CD14-positive monocyte (primary cell): ENCODE measurements around the gene CAMTA1. TPM values are rescaled to one million over a fixed set of nuclear protein-coding genes. Genes with fewer than 3 reads are reported as not detected.

Experiments
- DNase-seq, 3 donors: peaks; one replicate each; pipeline ENCODE4 v3.0.0-alpha.2; 2011 to 2022
- H2AFZ ChIP-seq: 2 replicates; pipeline ENCODE4 v1.6.0; 2012; ENCODE audit warnings: mild to moderate bottlenecking, low read depth, low read length, inconsistent platforms; ENCODE audit not compliant: insufficient read depth, poor library complexity, severe bottlenecking
- H3K27ac ChIP-seq, 2 donors: 1 replicate in 1 of 2; 2 replicates in 1 of 2; pipeline ENCODE4 v1.5.1; 2012 to 2013; ENCODE audit warnings: low read length in 2 of 2, control low read depth in 1 of 2, inconsistent platforms in 1 of 2, low read depth in 1 of 2, mild to moderate bottlenecking in 1 of 2
- H3K27me3 ChIP-seq, 2 donors: one replicate each; pipeline versions ENCODE4 v1.6.0 to v1.6.1; 2011 to 2013; ENCODE audit warnings: low read length in 2 of 2; ENCODE audit not compliant: control insufficient read depth in 2 of 2, insufficient read depth in 2 of 2
- H3K36me3 ChIP-seq, 2 donors: replicated peaks in 1 of 2; 1 replicate in 1 of 2; 2 replicates in 1 of 2; pipeline versions ENCODE4 v1.5.1 to v1.6.1; 2012 to 2013; ENCODE audit warnings: low read length in 2 of 2, control low read depth in 1 of 2, inconsistent platforms in 1 of 2, mild to moderate bottlenecking in 1 of 2; ENCODE audit not compliant: insufficient read depth in 2 of 2, control insufficient read depth in 1 of 2
- H3K4me1 ChIP-seq, 2 donors: 1 replicate in 1 of 2; 2 replicates in 1 of 2; pipeline versions ENCODE4 v1.5.1 to v1.6.1; 2012 to 2013; ENCODE audit warnings: low read length in 2 of 2, control low read depth in 1 of 2, inconsistent platforms in 1 of 2, mild to moderate bottlenecking in 1 of 2, moderate library complexity in 1 of 2; ENCODE audit not compliant: insufficient read depth in 2 of 2, control insufficient read depth in 1 of 2
- H3K4me2 ChIP-seq: replicated peaks from 2 replicates; pipeline ENCODE3; 2012; ENCODE audit warnings: low read length, moderate library complexity, mild to moderate bottlenecking; ENCODE audit not compliant: poor library complexity, severe bottlenecking; ENCODE audit errors: extremely low read depth
- H3K4me3 ChIP-seq, 3 experiments: fragments of 200-600 bp in 1 of 3; sonication (generic) in 1 of 3; replicated peaks in 1 of 3; 1 replicate in 2 of 3; 2 replicates in 1 of 3; pipeline ENCODE4 v1.5.1; 2011 to 2013; ENCODE audit warnings: low read length in 3 of 3, mild to moderate bottlenecking in 3 of 3, control low read depth in 2 of 3, low read depth in 2 of 3, inconsistent platforms in 1 of 3, moderate library complexity in 1 of 3
- H3K79me2 ChIP-seq: 2 replicates; pipeline ENCODE4 v1.6.0; 2012; ENCODE audit warnings: mild to moderate bottlenecking, control low read depth, inconsistent platforms, low read length, moderate library complexity; ENCODE audit not compliant: insufficient read depth
- H3K9ac ChIP-seq: 2 replicates; pipeline ENCODE4 v1.6.0; 2017; ENCODE audit warnings: low read length, mild to moderate bottlenecking; ENCODE audit not compliant: insufficient read depth, poor library complexity, severe bottlenecking
- H3K9me3 ChIP-seq, 2 donors: replicated peaks in 1 of 2; 1 replicate in 1 of 2; 2 replicates in 1 of 2; pipeline versions ENCODE4 v1.5.1 to v1.6.1; 2012 to 2013; ENCODE audit warnings: low read length in 2 of 2, control low read depth in 1 of 2; ENCODE audit not compliant: control insufficient read depth in 1 of 2, insufficient read depth in 1 of 2
- H4K20me1 ChIP-seq: 2 replicates; pipeline ENCODE4 v1.6.0; 2012; ENCODE audit warnings: mild to moderate bottlenecking, low read length, control low read depth, moderate library complexity; ENCODE audit not compliant: insufficient read depth
- H3K27ac Mint-ChIP-seq, 7 donors: one replicate each; pipeline ENCODE4 v1.8.0; 2020; ENCODE audit warnings: mild to moderate bottlenecking in 7 of 7, mixed read lengths in 7 of 7, moderate library complexity in 6 of 7, inconsistent platforms in 2 of 7
- H3K27me3 Mint-ChIP-seq, 3 donors: one replicate each; pipeline ENCODE4 v1.8.0; 2021 to 2022; ENCODE audit warnings: low read depth in 3 of 3, mild to moderate bottlenecking in 3 of 3, mixed read lengths in 3 of 3, moderate library complexity in 3 of 3, inconsistent platforms in 1 of 3
- H3K36me3 Mint-ChIP-seq, 2 donors: one replicate each; pipeline ENCODE4 v1.8.0; 2020; ENCODE audit warnings: mixed read lengths in 2 of 2, inconsistent platforms in 1 of 2, mild to moderate bottlenecking in 1 of 2
- H3K4me1 Mint-ChIP-seq: one replicate; pipeline ENCODE4 v1.8.0; 2020; ENCODE audit warnings: mild to moderate bottlenecking, mixed read lengths
- H3K4me3 Mint-ChIP-seq, 2 donors: one replicate each; pipeline ENCODE4 v1.8.0; 2020; ENCODE audit warnings: mild to moderate bottlenecking in 2 of 2, mixed read lengths in 2 of 2, moderate library complexity in 1 of 2
- H3K9me3 Mint-ChIP-seq, 7 donors: one replicate each; pipeline ENCODE4 v1.8.0; 2020 to 2022; ENCODE audit warnings: mixed read lengths in 7 of 7, mild to moderate bottlenecking in 6 of 7, moderate library complexity in 6 of 7, inconsistent platforms in 2 of 7
- WGBS: methylation state at CpG from one replicate; pipeline ENCODE4 v1.1.5; 2013; ENCODE audit warnings: missing lambda C conversion rate; ENCODE audit not compliant: insufficient coverage; 5-methylcytosine and 5-hydroxymethylcytosine counted together
- intact Hi-C, 2 donors: fragments of 100-400 bp; cut with micrococcal nuclease; formaldehyde crosslinking; loops; one replicate each; pipeline versions ENCODE4 v1.15.0 to v1.15.1; 2023
- polyA plus RNA-seq, 3 donors: library from polyadenylated mRNA; depleted of rRNA in 1 of 3; unstranded in 2 of 3; stranded (reverse) in 1 of 3; fragments of 300-500 nt in 2 of 3; fragments of >200 nt in 1 of 3; fragmentation: Illumina TruSeq in 2 of 3; gene quantifications; 1 replicate in 2 of 3; 2 replicates in 1 of 3; pipeline ENCODE4 v1.2.3, GENCODE V29; 2012 to 2021
- TF ChIP-seq, protein P1 (sequence below): fragments of 200-600 bp; IDR thresholded peaks from one replicate; pipeline ENCODE4 v1.8.0; 2022; ENCODE audit warnings: antibody characterized with exemption, mild to moderate bottlenecking

The CAMTA1 gene
- polyA plus RNA-seq, 3 donors, result 52.0 to 89.6 (median 78.3) TPM

DNA sequence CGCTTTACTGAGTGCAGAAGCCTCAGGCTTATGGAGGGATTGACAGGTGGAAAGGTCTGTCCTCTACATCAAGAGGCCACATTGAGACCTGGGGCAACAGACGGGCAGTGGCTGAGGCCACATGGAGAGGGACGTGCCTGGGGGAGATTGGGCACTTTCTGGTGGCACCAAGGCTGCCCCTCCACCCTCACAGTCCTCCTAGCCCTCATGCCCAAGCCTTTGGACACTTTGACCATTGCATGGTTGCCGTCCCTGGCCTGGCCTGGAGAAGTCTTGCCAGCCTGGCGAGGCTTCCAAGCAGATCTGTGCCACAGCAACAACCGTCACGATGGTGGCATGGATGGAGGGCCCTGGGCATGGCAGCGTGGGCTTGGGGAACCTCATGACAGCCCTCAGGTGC, 793.8 kb downstream of the CAMTA1 start:
- Histone ChIP-seq H3K9ac (no peak overlapping the region), H3K9me3 (no peaks in the 10 kb centered on the region), H3K36me3 (no peaks in the 10 kb centered on the region), H2AFZ (no peak overlapping the region), H3K27me3 (no peaks in the 10 kb centered on the region), H4K20me1 (no peaks in the 10 kb centered on the region), H3K4me1 (no peaks in the 10 kb centered on the region), H3K4me2 (no peak overlapping the region), H3K27ac (no peak overlapping the region), H3K79me2 (no peaks in the 10 kb centered on the region), H3K4me3 (no peak overlapping the region)
- TF ChIP-seq, protein P1, sequence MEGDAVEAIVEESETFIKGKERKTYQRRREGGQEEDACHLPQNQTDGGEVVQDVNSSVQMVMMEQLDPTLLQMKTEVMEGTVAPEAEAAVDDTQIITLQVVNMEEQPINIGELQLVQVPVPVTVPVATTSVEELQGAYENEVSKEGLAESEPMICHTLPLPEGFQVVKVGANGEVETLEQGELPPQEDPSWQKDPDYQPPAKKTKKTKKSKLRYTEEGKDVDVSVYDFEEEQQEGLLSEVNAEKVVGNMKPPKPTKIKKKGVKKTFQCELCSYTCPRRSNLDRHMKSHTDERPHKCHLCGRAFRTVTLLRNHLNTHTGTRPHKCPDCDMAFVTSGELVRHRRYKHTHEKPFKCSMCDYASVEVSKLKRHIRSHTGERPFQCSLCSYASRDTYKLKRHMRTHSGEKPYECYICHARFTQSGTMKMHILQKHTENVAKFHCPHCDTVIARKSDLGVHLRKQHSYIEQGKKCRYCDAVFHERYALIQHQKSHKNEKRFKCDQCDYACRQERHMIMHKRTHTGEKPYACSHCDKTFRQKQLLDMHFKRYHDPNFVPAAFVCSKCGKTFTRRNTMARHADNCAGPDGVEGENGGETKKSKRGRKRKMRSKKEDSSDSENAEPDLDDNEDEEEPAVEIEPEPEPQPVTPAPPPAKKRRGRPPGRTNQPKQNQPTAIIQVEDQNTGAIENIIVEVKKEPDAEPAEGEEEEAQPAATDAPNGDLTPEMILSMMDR, result no peak
- Mint-ChIP-seq H3K4me1 (no peaks in the 10 kb centered on the region), H3K27ac (no peak overlapping the region), H3K4me3 (no peak overlapping the region), H3K36me3 (no peaks in the 10 kb centered on the region), H3K27me3 (peaks cover 1 to 10% (median 5%) of the 10 kb centered on the region in 3 donors), H3K9me3 (no peaks in the 10 kb centered on the region)
- 95% methylated on average over 4 of the region's 8 CpGs for WGBS
- no peak for DNase-seq
- intact Hi-C loops, result no loop called here

DNA sequence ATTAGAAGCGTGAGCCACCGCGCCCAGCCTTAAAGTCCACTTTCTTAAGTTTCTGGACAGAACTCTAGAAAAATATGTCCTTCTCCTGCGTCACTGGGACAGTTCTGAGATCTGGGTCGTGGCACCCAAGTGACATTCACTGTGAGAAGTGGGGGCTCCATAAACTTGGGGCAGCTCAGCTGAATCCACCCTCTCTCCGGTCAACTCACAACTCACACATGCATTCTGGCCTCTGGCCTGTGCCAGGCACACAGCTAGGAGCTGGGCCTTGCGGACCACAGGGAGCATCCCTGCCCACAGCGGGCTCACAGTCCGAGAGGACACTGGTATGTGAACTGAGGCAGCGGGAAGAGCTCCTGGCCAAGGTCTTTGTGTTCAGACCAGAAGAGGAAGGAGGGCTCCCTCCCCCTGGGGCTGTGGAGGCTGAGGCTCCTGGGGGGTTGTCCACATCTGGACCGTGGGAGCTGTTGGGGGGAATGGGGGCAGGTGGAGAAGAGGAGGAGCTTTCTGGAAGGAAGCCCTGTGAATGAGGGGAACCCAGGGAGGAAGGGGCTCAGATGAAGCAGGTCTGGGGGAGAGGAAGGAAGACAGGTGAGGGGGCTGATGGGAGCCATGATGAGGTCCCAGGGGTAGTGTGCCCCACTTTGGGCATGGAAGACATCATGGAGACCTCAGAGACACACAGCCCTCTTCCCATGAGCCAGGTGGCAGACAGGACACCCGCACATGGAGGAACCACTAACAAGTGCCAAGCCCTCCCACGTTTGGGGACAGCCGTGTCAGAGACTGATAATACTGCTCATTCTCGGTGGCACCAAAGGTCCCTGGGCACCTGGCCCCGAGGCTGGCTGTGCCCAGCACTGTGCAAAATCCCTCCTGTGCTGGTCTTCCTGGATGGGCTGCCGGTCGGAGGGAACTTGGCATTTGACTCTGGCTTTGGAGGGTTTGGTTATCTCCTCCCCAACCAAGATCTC, 794.9 kb downstream of the CAMTA1 start:
- H3K4me2 ChIP-seq, result no peak overlapping the region
- H3K36me3 Mint-ChIP-seq, result no peaks in the 10 kb centered on the region
- H3K9ac ChIP-seq, result no peak overlapping the region
- H3K27me3 ChIP-seq, result no peaks in the 10 kb centered on the region
- no peaks in the 10 kb centered on the region for H3K36me3 ChIP-seq
- WGBS, result 88% methylated on average over 14 of the region's 18 CpGs
- no peak overlapping the region for H3K4me3 Mint-ChIP-seq
- no peaks in the 10 kb centered on the region for H3K9me3 ChIP-seq
- peaks cover under 1 to 10% (median 5%) of the 10 kb centered on the region in 3 donors for H3K27me3 Mint-ChIP-seq
- no peaks in the 10 kb centered on the region for H3K9me3 Mint-ChIP-seq
- no peaks in the 10 kb centered on the region for H3K4me1 Mint-ChIP-seq
- no peak overlapping the region for H3K27ac Mint-ChIP-seq
- H3K79me2 ChIP-seq, result no peaks in the 10 kb centered on the region
- DNase-seq, result no peak
- H3K4me3 ChIP-seq, result no peak overlapping the region
- H2AFZ ChIP-seq, result no peak overlapping the region
- TF ChIP-seq, protein P1, result no peak
- no peaks in the 10 kb centered on the region for H3K4me1 ChIP-seq
- intact Hi-C loops, result no loop called here
- no peak overlapping the region for H3K27ac ChIP-seq
- no peaks in the 10 kb centered on the region for H4K20me1 ChIP-seq
